ENCODE measurements around the gene NPNT.

Gene NPNT

GRCh38 chr4:105923497-105924238 lies 28.4 kb downstream of the NPNT start:
- TF ChIP-seq CTCF (IDR thresholded peaks at IDR 0.05; ENCODE audit: extremely low read depth, missing control alignments): no peak
- no peak for DNase-seq (ENCODE audit: low spot score)

- no peak for TF ChIP-seq CTCF (IDR thresholded peaks at IDR 0.05; ENCODE audit: extremely low read depth, missing control alignments)
Observed at GRCh38 chr4:105924341-105924740, 29.1 kb downstream of the NPNT start.

GRCh38 chr4:105930698-105931097 lies 35.4 kb downstream of the NPNT start:
- TF ChIP-seq CTCF (IDR thresholded peaks at IDR 0.05; ENCODE audit: extremely low read depth, missing control alignments): no peak
- DNase-seq (ENCODE audit: low spot score): no peak

More at GRCh38 chr4:105924341-105924740, 29.1 kb downstream of the NPNT start:
- no peak for DNase-seq (ENCODE audit: low spot score)

- no peak for TF ChIP-seq CTCF (IDR thresholded peaks at IDR 0.05; ENCODE audit: extremely low read depth, missing control alignments)
- no peak for DNase-seq (ENCODE audit: low spot score)
Observed at GRCh38 chr4:105933083-105933482, 37.8 kb downstream of the NPNT start.

- TF ChIP-seq CTCF (IDR thresholded peaks at IDR 0.05; ENCODE audit: extremely low read depth, missing control alignments): no peak
Observed at GRCh38 chr4:105934386-105934785, 39.1 kb downstream of the NPNT start.

GRCh38 chr4:105936901-105937300 lies 41.6 kb downstream of the NPNT start:
- DNase-seq (ENCODE audit: low spot score): no peak
- no peak for TF ChIP-seq CTCF (IDR thresholded peaks at IDR 0.05; ENCODE audit: extremely low read depth, missing control alignments)

More at GRCh38 chr4:105934386-105934785, 39.1 kb downstream of the NPNT start:
- no peak for DNase-seq (ENCODE audit: low spot score)

- no peak for TF ChIP-seq CTCF (IDR thresholded peaks at IDR 0.05; ENCODE audit: extremely low read depth, missing control alignments)
Observed at GRCh38 chr4:105937759-105938158, 42.5 kb downstream of the NPNT start.

More at GRCh38 chr4:105937759-105938158, 42.5 kb downstream of the NPNT start:
- no peak for DNase-seq (ENCODE audit: low spot score)
